Activated CD4-positive, alpha-beta T cell treated with anti-CD3 and anti-CD28 coated beads, Interleukin-10, Interleukin-2, amounts not matched to agents 100 ng/mL and 50 ng/mL, durations not matched to agents 16 hours and 8 hours (primary cell): ENCODE results near the gene STRBP.
"Not testable (repeated sequence)": the region's sequence is repeated elsewhere in the genome, so short reads cannot be mapped to it uniquely, and the experiment has no call there.

Experiments used
- DNase-seq: peaks from one replicate; pipeline ENCODE4 v3.0.0-alpha.2; 2020

The STRBP gene

GRCh38 chr9:123246534-123246933 lies 21.9 kb downstream of the STRBP start:
- DNase-seq: no peak

- no peak for DNase-seq
Measured at GRCh38 chr9:123239726-123240125, 28.7 kb downstream of the STRBP start.

GRCh38 chr9:123238365-123238764 lies 30.0 kb downstream of the STRBP start:
- no peak for DNase-seq

GRCh38 chr9:123237220-123237619 lies 31.2 kb downstream of the STRBP start:
- DNase-seq: no peak

- no peak for DNase-seq
Measured at GRCh38 chr9:123235448-123235847, 32.9 kb downstream of the STRBP start.

GRCh38 chr9:123234853-123235252 lies 33.5 kb downstream of the STRBP start:
- no peak for DNase-seq

- DNase-seq: no peak
Measured at GRCh38 chr9:123232332-123232731, 36.1 kb downstream of the STRBP start.

GRCh38 chr9:123231421-123231820 lies 37.0 kb downstream of the STRBP start:
- DNase-seq: no peak

- DNase-seq: no peak
Measured at GRCh38 chr9:123228967-123229366, 39.4 kb downstream of the STRBP start.

- peak; percentile 68 for DNase-seq
Measured at GRCh38 chr9:123225995-123226394, 42.4 kb downstream of the STRBP start.

GRCh38 chr9:123225374-123225813 lies 43.0 kb downstream of the STRBP start:
- peak; percentile 89 for DNase-seq

GRCh38 chr9:123220127-123220526 lies 48.3 kb downstream of the STRBP start:
- DNase-seq: no peak

GRCh38 chr9:123218831-123219230 lies 49.6 kb downstream of the STRBP start:
- DNase-seq: no peak

GRCh38 chr9:123217128-123217654 lies 51.2 kb downstream of the STRBP start:
- no peak for DNase-seq

- no peak for DNase-seq
Measured at GRCh38 chr9:123216251-123216797, 52.1 kb downstream of the STRBP start.

- no peak for DNase-seq
Measured at GRCh38 chr9:123211081-123211480, 57.3 kb downstream of the STRBP start.

- DNase-seq: no peak
Measured at GRCh38 chr9:123208626-123209174, 59.7 kb downstream of the STRBP start.

- DNase-seq: no peak
Measured at GRCh38 chr9:123206065-123206464, 62.3 kb downstream of the STRBP start.

- no peak for DNase-seq
Measured at GRCh38 chr9:123201083-123201482, 67.3 kb downstream of the STRBP start.

GRCh38 chr9:123200469-123200868 lies 67.9 kb downstream of the STRBP start:
- not testable (repeated sequence) for DNase-seq

GRCh38 chr9:123196124-123196523 lies 72.3 kb downstream of the STRBP start:
- no peak for DNase-seq

GRCh38 chr9:123194023-123194422 lies 74.4 kb downstream of the STRBP start:
- no peak for DNase-seq

- no peak for DNase-seq
Measured at GRCh38 chr9:123191680-123192079, 76.7 kb downstream of the STRBP start.

- DNase-seq: no peak
Measured at GRCh38 chr9:123191260-123191659, 77.1 kb downstream of the STRBP start.

- no peak for DNase-seq
Measured at GRCh38 chr9:123187131-123187530, 81.3 kb downstream of the STRBP start.
